ENCODE results near the gene FOXO3. TPM values are rescaled to one million over a fixed set of nuclear protein-coding genes. Genes with fewer than 3 reads are reported as not detected.
"Not testable (repeated sequence)": the region's sequence is repeated elsewhere in the genome, so short reads cannot be mapped to it uniquely, and the experiment has no call there.

Gene FOXO3
- 10 to 100 TPM in 1 of 2 donors, 1 to 10 TPM in 1; 7.1 to 10.0 TPM for total RNA-seq

- peak within 1 kb of the TSS; percentile 88 to 94 for H3K4me3 Mint-ChIP-seq
- no peak within 1 kb of the TSS for H3K27ac Mint-ChIP-seq
- peaks cover 44% of the 10 kb centered on the region for H3K4me1 Mint-ChIP-seq (ENCODE audit: low read depth)
- peaks cover 18% of the 10 kb centered on the region for H3K27me3 Mint-ChIP-seq (ENCODE audit: low read depth)
- peaks cover 5 to 10% of the 10 kb centered on the region in 2 donors for H3K36me3 Mint-ChIP-seq (ENCODE audit: insufficient read depth in 2 of 2)
- H3K9me3 Mint-ChIP-seq = no peaks in the 10 kb centered on the region
- ATAC-seq (replicated peaks in 1 of 2) (peak; percentile 11 to 12), DNase-seq (peak; percentile 65 to 67)
Measured at GRCh38 chr6:108560463-108561308, at the start of gene FOXO3. Gene FOXO3, plus strand, starts transcription at chr6:108560917. Its CDS starts 292 bp downstream, at chr6:108561209.

- Mint-ChIP-seq H3K36me3 (ENCODE audit: insufficient read depth in 2 of 2) (peaks cover 0 to 3% of the 10 kb centered on the region in 2 donors), H3K4me3 (no peak overlapping the region), H3K9me3 (no peaks in the 10 kb centered on the region), H3K27me3 (ENCODE audit: low read depth) (no peaks in the 10 kb centered on the region), H3K27ac (no peak overlapping the region), H3K4me1 (ENCODE audit: low read depth) (no peaks in the 10 kb centered on the region)
- no peak for DNase-seq
- ATAC-seq (replicated peaks in 1 of 2) = no peak
Measured at GRCh38 chr6:108518714-108519576, 41.8 kb upstream of the FOXO3 start.

- DNase-seq (no peak), ATAC-seq (replicated peaks in 1 of 2) (no peak)
- Mint-ChIP-seq H3K27me3 (ENCODE audit: low read depth) (no peaks in the 10 kb centered on the region), H3K4me1 (ENCODE audit: low read depth) (no peaks in the 10 kb centered on the region), H3K36me3 (ENCODE audit: insufficient read depth in 2 of 2) (peaks cover 0 to 2% of the 10 kb centered on the region in 2 donors), H3K4me3 (no peak overlapping the region), H3K9me3 (no peaks in the 10 kb centered on the region), H3K27ac (no peak overlapping the region)
Measured at GRCh38 chr6:108521616-108522107, 39.1 kb upstream of the FOXO3 start.

GRCh38 chr6:108523697-108524096 is 37.0 kb upstream of the FOXO3 start:
- no peak overlapping the region for H3K27ac Mint-ChIP-seq
- H3K36me3 Mint-ChIP-seq (ENCODE audit: insufficient read depth in 2 of 2) = peaks cover 0 to 2% of the 10 kb centered on the region in 2 donors
- no peak overlapping the region for H3K4me3 Mint-ChIP-seq
- H3K4me1 Mint-ChIP-seq (ENCODE audit: low read depth) = no peaks in the 10 kb centered on the region
- H3K9me3 Mint-ChIP-seq = no peaks in the 10 kb centered on the region
- DNase-seq = no peak
- no peak for ATAC-seq (replicated peaks in 1 of 2)
- no peaks in the 10 kb centered on the region for H3K27me3 Mint-ChIP-seq (ENCODE audit: low read depth)

GRCh38 chr6:108524528-108525248 is 36.0 kb upstream of the FOXO3 start:
- Mint-ChIP-seq H3K4me3 (no peak overlapping the region), H3K27me3 (ENCODE audit: low read depth) (no peaks in the 10 kb centered on the region), H3K27ac (no peak overlapping the region), H3K36me3 (ENCODE audit: insufficient read depth in 2 of 2) (peaks cover 0 to 2% of the 10 kb centered on the region in 2 donors), H3K9me3 (no peaks in the 10 kb centered on the region), H3K4me1 (ENCODE audit: low read depth) (no peaks in the 10 kb centered on the region)
- ATAC-seq (replicated peaks in 1 of 2) (no peak), DNase-seq (no peak)

- Mint-ChIP-seq H3K27me3 (ENCODE audit: low read depth) (no peaks in the 10 kb centered on the region), H3K4me3 (no peak overlapping the region), H3K27ac (no peak overlapping the region), H3K36me3 (ENCODE audit: insufficient read depth in 2 of 2) (no peaks in the 10 kb centered on the region), H3K9me3 (no peaks in the 10 kb centered on the region), H3K4me1 (ENCODE audit: low read depth) (no peaks in the 10 kb centered on the region)
- ATAC-seq (replicated peaks in 1 of 2) = no peak
- DNase-seq = no peak
Measured at GRCh38 chr6:108526739-108527174, 34.0 kb upstream of the FOXO3 start.

GRCh38 chr6:108528878-108529277 is 31.8 kb upstream of the FOXO3 start:
- Mint-ChIP-seq H3K27me3 (ENCODE audit: low read depth) (no peaks in the 10 kb centered on the region), H3K4me3 (no peak overlapping the region), H3K36me3 (ENCODE audit: insufficient read depth in 2 of 2) (no peaks in the 10 kb centered on the region), H3K4me1 (ENCODE audit: low read depth) (no peaks in the 10 kb centered on the region), H3K9me3 (no peaks in the 10 kb centered on the region), H3K27ac (no peak overlapping the region)
- no peak for ATAC-seq (replicated peaks in 1 of 2)
- no peak for DNase-seq

- H3K4me3 Mint-ChIP-seq = no peak overlapping the region
- H3K27me3 Mint-ChIP-seq (ENCODE audit: low read depth) = no peaks in the 10 kb centered on the region
- H3K27ac Mint-ChIP-seq = no peak overlapping the region
- H3K4me1 Mint-ChIP-seq (ENCODE audit: low read depth) = no peaks in the 10 kb centered on the region
- H3K9me3 Mint-ChIP-seq = no peaks in the 10 kb centered on the region
- no peak for ATAC-seq (replicated peaks in 1 of 2)
- H3K36me3 Mint-ChIP-seq (ENCODE audit: insufficient read depth in 2 of 2) = no peaks in the 10 kb centered on the region
- DNase-seq = no peak
Measured at GRCh38 chr6:108531332-108531731, 29.4 kb upstream of the FOXO3 start.

- H3K4me1 Mint-ChIP-seq (ENCODE audit: low read depth) = no peaks in the 10 kb centered on the region
- H3K4me3 Mint-ChIP-seq = no peak overlapping the region
- no peaks in the 10 kb centered on the region for H3K27me3 Mint-ChIP-seq (ENCODE audit: low read depth)
- DNase-seq = no peak
- no peak for ATAC-seq (replicated peaks in 1 of 2)
- H3K9me3 Mint-ChIP-seq = peaks cover 0 to 3% of the 10 kb centered on the region in 2 donors
- no peaks in the 10 kb centered on the region for H3K36me3 Mint-ChIP-seq (ENCODE audit: insufficient read depth in 2 of 2)
- no peak overlapping the region for H3K27ac Mint-ChIP-seq
Measured at GRCh38 chr6:108535114-108535742, 25.5 kb upstream of the FOXO3 start.

- H3K4me1 Mint-ChIP-seq (ENCODE audit: low read depth); H3K27me3 Mint-ChIP-seq (ENCODE audit: low read depth); H3K9me3 Mint-ChIP-seq; H3K4me3 Mint-ChIP-seq; ATAC-seq (replicated peaks in 1 of 2); DNase-seq; H3K36me3 Mint-ChIP-seq (ENCODE audit: insufficient read depth in 2 of 2); H3K27ac Mint-ChIP-seq: not testable (repeated sequence)
Measured at GRCh38 chr6:108535920-108536535, 24.7 kb upstream of the FOXO3 start.

GRCh38 chr6:108541843-108542759 is 18.6 kb upstream of the FOXO3 start:
- Mint-ChIP-seq H3K4me3 (peak overlapping the region; percentile 65 to 80), H3K27me3 (ENCODE audit: low read depth) (peaks cover 18% of the 10 kb centered on the region), H3K4me1 (ENCODE audit: low read depth) (peaks cover 14% of the 10 kb centered on the region), H3K27ac (no peak overlapping the region), H3K36me3 (ENCODE audit: insufficient read depth in 2 of 2) (no peaks in the 10 kb centered on the region), H3K9me3 (peaks cover 0 to 3% of the 10 kb centered on the region in 2 donors)
- peak; percentile 60 to 69 for DNase-seq
- peak; percentile 74 to 76 for ATAC-seq (replicated peaks in 1 of 2)

Measured in activated T-cell treated with anti-CD3 and anti-CD28 coated beads, Interleukin-2, amount 50 U/mL, for 72 hours (primary cell).